ENCODE measurements around the gene CCDC50. TPM values are rescaled to one million over a fixed set of nuclear protein-coding genes. Genes with fewer than 3 reads are reported as not detected.
A peak's percentile ranks its signal among the peaks of the same experiment; 100 is the strongest.

The CCDC50 gene
- total RNA-seq, 1 experiment from 2014 or later = 23.4 TPM

- peak; percentile 5 to 31 for DNase-seq
- H3K9me3 ChIP-seq (replicated peaks) = no peaks in the 10 kb centered on the region
- no peak overlapping the region for H3K27ac ChIP-seq
- H3K4me3 ChIP-seq = no peak overlapping the region
- no peaks in the 10 kb centered on the region for H3K4me1 ChIP-seq
- no peaks in the 10 kb centered on the region for H3K36me3 ChIP-seq
- H3K27me3 ChIP-seq = no peaks in the 10 kb centered on the region
Measured at GRCh38 chr3:191303596-191303995, 25.6 kb upstream of the CCDC50 start.

DNA sequence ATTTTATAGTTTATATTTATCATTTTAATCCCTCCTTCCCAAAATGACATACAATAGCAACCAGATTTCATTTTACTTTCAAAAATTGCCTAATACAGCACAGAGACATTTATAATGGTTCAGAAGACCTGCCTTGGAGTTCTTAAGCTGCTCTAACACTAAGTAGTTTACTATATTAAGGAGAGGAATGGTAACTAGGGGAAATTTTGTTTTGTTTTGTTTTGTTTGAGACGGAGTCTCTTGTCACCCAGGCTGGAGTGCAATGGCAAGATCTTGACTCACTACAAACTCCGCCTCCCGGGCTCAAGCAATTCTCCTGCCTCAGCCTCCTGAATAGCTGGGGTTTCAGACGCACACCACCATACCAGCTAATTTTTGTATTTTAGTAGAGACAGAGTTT is 22.8 kb upstream of the CCDC50 start:
- H3K36me3 ChIP-seq = no peaks in the 10 kb centered on the region
- no peaks in the 10 kb centered on the region for H3K27me3 ChIP-seq
- H3K27ac ChIP-seq = no peak overlapping the region
- no peaks in the 10 kb centered on the region for H3K9me3 ChIP-seq (replicated peaks)
- H3K4me3 ChIP-seq = no peak overlapping the region
- H3K4me1 ChIP-seq = no peaks in the 10 kb centered on the region
- DNase-seq = no peak

DNA sequence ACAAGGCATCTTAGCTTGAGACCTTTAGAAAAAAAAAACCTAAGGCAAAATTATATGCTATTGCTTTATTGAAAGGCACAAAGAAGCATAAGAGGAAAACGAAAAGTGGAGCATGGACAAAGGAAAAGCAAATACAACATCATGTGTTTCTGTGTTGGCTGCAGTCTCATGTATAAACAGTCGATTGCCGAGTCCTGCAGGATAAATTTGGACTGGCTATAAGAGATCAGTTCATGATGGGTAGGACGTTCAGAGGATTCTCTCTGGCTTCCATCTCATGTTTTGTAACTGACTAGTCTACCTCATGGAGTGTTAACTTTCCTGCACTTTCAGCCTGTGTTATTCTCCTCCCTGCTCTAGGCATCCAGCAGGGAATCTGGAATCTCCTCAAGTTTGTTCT is 21.9 kb upstream of the CCDC50 start:
- no peak for DNase-seq
- H3K36me3 ChIP-seq = no peaks in the 10 kb centered on the region
- no peak overlapping the region for H3K27ac ChIP-seq
- H3K27me3 ChIP-seq = no peaks in the 10 kb centered on the region
- H3K4me3 ChIP-seq = no peak overlapping the region
- H3K9me3 ChIP-seq (replicated peaks) = no peaks in the 10 kb centered on the region
- H3K4me1 ChIP-seq = no peaks in the 10 kb centered on the region

GRCh38 chr3:191313296-191313695 is 15.9 kb upstream of the CCDC50 start:
- Histone ChIP-seq H3K27ac (no peak overlapping the region), H3K9me3 (replicated peaks) (no peaks in the 10 kb centered on the region), H3K4me3 (no peak overlapping the region), H3K27me3 (no peaks in the 10 kb centered on the region), H3K4me1 (no peaks in the 10 kb centered on the region), H3K36me3 (no peaks in the 10 kb centered on the region)
- no peak for DNase-seq

GRCh38 chr3:191314109-191314728 is 15.0 kb upstream of the CCDC50 start:
- no peaks in the 10 kb centered on the region for H3K36me3 ChIP-seq
- no peaks in the 10 kb centered on the region for H3K27me3 ChIP-seq
- H3K27ac ChIP-seq = no peak overlapping the region
- DNase-seq = no peak
- no peaks in the 10 kb centered on the region for H3K4me1 ChIP-seq
- H3K9me3 ChIP-seq (replicated peaks) = no peaks in the 10 kb centered on the region
- no peak overlapping the region for H3K4me3 ChIP-seq

DNA sequence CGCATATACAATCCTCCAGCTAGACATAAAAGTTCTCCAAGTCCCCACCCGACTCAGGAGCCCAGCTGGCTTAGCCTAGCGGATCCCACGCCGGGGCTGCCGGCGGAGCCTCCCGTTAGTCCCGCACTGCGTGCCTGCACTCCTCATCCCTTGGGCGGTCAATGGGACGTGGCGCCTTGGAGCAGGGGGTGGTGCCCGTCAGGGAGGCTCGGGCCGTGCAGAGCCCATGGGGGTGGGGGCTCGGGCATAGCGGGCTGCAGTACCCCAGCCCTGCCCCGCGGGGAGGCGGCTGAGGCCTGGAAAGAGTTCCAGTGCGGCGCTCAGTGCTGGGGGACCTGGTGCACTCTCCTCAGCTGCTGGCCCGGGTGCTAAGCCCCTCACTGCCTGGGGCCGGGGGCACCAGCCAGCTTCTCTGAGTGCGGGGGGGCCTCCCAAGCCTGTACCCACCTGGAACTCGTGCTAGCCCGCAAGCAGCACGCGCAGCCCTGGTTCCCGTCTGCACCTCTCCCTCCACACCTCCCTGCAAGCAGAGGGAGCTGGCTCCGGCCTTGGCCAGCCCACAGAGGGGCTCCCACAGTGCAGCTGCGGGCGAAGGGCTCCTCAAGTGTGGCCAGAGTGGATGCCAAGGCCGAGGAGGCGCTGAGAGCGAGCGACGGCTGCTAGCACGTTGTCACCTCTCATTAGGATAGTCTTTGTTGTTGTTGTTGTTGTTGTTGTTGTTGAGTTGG is 12.2 kb upstream of the CCDC50 start:
- Histone ChIP-seq H3K4me3 (no peak overlapping the region), H3K27ac (no peak overlapping the region), H3K27me3 (no peaks in the 10 kb centered on the region), H3K9me3 (replicated peaks) (no peaks in the 10 kb centered on the region), H3K36me3 (no peaks in the 10 kb centered on the region), H3K4me1 (no peaks in the 10 kb centered on the region)
- DNase-seq = no peak

DNA sequence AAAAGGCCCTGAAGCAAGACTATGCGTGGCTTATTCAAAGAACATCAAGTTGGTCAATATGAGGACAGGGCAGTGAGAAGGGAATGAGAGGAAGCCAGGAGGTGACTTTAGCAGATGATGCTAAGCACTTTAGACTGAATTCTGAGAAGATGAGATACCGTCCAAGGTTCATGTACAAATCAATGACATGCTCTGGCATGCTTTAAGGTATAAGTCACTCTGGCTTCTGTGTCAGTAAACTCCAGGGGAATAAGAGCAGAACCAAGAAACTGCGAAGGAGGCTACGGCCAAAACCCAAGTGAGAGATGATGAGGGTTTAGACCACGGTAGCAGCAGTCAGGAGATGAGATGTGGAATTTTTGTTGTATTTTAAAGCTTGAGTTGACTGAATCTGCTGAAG is 8.9 kb upstream of the CCDC50 start:
- Histone ChIP-seq H3K27me3 (no peaks in the 10 kb centered on the region), H3K27ac (no peak overlapping the region), H3K36me3 (no peaks in the 10 kb centered on the region), H3K4me3 (no peak overlapping the region), H3K4me1 (no peaks in the 10 kb centered on the region), H3K9me3 (replicated peaks) (no peaks in the 10 kb centered on the region)
- no peak for DNase-seq

- Histone ChIP-seq H3K27me3 (no peaks in the 10 kb centered on the region), H3K4me3 (no peak overlapping the region), H3K36me3 (no peaks in the 10 kb centered on the region), H3K27ac (no peak overlapping the region), H3K4me1 (no peaks in the 10 kb centered on the region), H3K9me3 (replicated peaks) (no peaks in the 10 kb centered on the region)
- no peak for DNase-seq
Measured at GRCh38 chr3:191321019-191321767, 8.0 kb upstream of the CCDC50 start.

GRCh38 chr3:191324936-191325335 is 4.3 kb upstream of the CCDC50 start:
- Histone ChIP-seq H3K27me3 (no peaks in the 10 kb centered on the region), H3K4me3 (no peak overlapping the region), H3K4me1 (no peaks in the 10 kb centered on the region), H3K9me3 (replicated peaks) (no peaks in the 10 kb centered on the region), H3K36me3 (no peaks in the 10 kb centered on the region), H3K27ac (no peak overlapping the region)
- DNase-seq = no peak

GRCh38 chr3:191327526-191327925 is 1.7 kb upstream of the CCDC50 start:
- no peak for DNase-seq
- H3K27ac ChIP-seq = no peak overlapping the region
- no peaks in the 10 kb centered on the region for H3K9me3 ChIP-seq (replicated peaks)
- H3K4me3 ChIP-seq = no peak overlapping the region
- no peaks in the 10 kb centered on the region for H3K4me1 ChIP-seq
- no peaks in the 10 kb centered on the region for H3K27me3 ChIP-seq
- H3K36me3 ChIP-seq = no peaks in the 10 kb centered on the region

DNA sequence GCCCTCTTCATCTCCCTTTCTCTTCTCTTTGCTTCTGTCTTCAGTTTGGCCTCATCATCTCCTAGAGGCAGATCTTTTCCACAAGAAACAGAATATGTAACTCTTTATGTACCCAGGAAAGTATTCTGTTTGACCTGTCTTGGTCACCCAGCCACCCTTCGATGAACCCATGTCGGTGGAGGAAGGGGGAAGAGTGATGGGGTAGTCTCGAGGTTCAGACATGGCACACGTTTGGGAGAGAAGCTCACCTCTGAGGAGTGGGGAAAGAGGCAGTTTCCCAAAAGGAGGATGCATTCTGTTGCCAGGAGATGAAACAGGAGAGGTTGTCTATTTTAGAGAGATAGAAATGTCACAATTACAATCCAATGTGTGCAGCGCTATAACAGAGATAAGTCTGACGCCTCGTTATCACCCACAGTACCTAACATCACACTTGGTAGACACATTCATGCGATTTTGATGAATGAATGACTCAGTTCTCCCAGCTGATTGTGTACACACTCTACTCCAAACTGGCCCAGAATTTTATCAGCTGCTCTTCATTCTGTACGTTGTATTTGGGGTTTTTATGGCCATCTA is 722 bp upstream of the CCDC50 start:
- Histone ChIP-seq H3K9me3 (replicated peaks) (no peaks in the 10 kb centered on the region), H3K4me1 (no peaks in the 10 kb centered on the region), H3K4me3 (peak overlapping the region; percentile 93), H3K27ac (peak overlapping the region; percentile 89), H3K36me3 (no peaks in the 10 kb centered on the region), H3K27me3 (no peaks in the 10 kb centered on the region)
- DNase-seq = peak in 1 of 2 experiments; percentile 2

GRCh38 chr3:191329654-191330529 is 698 bp downstream of the CCDC50 start, which contains the start of gene UTS2B:
TSS of gene UTS2B (minus strand) at chr3:191330526. CDS start at chr3:191282189, 48,337 bp downstream.
- H3K27me3 ChIP-seq = no peaks in the 10 kb centered on the region
- DNase-seq = peak; percentile 48 to 69

GRCh38 chr3:191330530-191331048 is 1.4 kb downstream of the CCDC50 start:
- DNase-seq = no peak
- Histone ChIP-seq H3K27me3 (no peaks in the 10 kb centered on the region), H3K36me3 (no peaks in the 10 kb centered on the region), H3K4me1 (no peaks in the 10 kb centered on the region), H3K27ac (peak overlapping the region; percentile 89), H3K4me3 (peak overlapping the region; percentile 93), H3K9me3 (replicated peaks) (no peaks in the 10 kb centered on the region)

More at GRCh38 chr3:191329654-191330529, 698 bp downstream of the CCDC50 start, which contains the start of gene UTS2B:
- Histone ChIP-seq H3K9me3 (replicated peaks) (no peaks in the 10 kb centered on the region), H3K36me3 (no peaks in the 10 kb centered on the region), H3K4me1 (no peaks in the 10 kb centered on the region), H3K4me3 (peak within 1 kb of the TSS; percentile 93), H3K27ac (peak within 1 kb of the TSS; percentile 89)

DNA sequence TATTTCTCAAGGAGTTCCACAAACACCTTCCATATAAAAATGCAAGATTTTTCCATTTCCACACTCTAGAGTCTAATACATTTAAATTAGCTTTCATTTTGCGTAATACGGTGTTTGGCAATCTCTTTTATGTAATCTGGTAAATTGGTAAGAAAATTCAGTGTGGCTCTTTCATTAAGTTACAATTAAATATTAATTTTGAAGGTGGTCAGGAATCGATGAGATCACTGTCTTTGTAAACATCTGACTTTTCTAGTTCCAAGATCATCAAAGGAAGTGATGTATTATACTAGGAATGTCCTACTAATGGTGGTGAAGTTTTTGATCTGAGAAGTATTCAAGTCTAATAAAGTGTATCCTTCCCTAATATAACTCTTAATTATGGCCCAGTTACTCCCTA is 2.2 kb downstream of the CCDC50 start:
- H3K4me3 ChIP-seq = peak overlapping the region; percentile 93
- no peaks in the 10 kb centered on the region for H3K36me3 ChIP-seq
- H3K4me1 ChIP-seq = no peaks in the 10 kb centered on the region
- no peak for DNase-seq
- no peaks in the 10 kb centered on the region for H3K27me3 ChIP-seq
- H3K9me3 ChIP-seq (replicated peaks) = no peaks in the 10 kb centered on the region
- no peak overlapping the region for H3K27ac ChIP-seq
